ENCODE data around the gene ANO6.
"Not testable (repeated sequence)": the region's sequence is repeated elsewhere in the genome, so short reads cannot be mapped to it uniquely, and the experiment has no call there.

The ANO6 gene

DNA sequence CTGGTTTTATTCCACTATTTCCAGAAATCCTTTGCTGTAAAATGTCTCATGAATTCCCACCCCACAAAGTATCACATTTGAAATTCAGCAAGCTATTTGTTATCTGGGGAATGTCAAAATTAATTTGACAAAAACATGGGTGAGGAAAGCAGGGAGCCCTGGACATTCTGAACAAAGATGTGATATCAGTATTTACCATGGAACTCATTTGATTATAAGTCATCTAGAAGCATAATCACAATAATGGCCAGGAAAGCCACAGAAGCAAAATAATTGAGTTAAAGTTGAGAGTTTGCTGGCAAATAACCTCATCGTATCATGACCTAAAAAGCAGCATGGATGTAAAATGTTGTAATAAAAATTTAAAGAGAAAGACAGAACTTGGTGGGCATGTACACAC lies 96.1 kb downstream of the ANO6 start:
- CTCF ChIA-PET, result no interaction called here
- DNase-seq (ENCODE audit: extremely low spot score), result no peak
- POLR2A ChIA-PET, result no interaction called here
- TF ChIP-seq, protein P1, sequence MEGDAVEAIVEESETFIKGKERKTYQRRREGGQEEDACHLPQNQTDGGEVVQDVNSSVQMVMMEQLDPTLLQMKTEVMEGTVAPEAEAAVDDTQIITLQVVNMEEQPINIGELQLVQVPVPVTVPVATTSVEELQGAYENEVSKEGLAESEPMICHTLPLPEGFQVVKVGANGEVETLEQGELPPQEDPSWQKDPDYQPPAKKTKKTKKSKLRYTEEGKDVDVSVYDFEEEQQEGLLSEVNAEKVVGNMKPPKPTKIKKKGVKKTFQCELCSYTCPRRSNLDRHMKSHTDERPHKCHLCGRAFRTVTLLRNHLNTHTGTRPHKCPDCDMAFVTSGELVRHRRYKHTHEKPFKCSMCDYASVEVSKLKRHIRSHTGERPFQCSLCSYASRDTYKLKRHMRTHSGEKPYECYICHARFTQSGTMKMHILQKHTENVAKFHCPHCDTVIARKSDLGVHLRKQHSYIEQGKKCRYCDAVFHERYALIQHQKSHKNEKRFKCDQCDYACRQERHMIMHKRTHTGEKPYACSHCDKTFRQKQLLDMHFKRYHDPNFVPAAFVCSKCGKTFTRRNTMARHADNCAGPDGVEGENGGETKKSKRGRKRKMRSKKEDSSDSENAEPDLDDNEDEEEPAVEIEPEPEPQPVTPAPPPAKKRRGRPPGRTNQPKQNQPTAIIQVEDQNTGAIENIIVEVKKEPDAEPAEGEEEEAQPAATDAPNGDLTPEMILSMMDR (IDR thresholded peaks at IDR 0.05; ENCODE audit: control extremely low read depth, extremely low read depth, low read depth, missing control alignments), result no peak

DNA sequence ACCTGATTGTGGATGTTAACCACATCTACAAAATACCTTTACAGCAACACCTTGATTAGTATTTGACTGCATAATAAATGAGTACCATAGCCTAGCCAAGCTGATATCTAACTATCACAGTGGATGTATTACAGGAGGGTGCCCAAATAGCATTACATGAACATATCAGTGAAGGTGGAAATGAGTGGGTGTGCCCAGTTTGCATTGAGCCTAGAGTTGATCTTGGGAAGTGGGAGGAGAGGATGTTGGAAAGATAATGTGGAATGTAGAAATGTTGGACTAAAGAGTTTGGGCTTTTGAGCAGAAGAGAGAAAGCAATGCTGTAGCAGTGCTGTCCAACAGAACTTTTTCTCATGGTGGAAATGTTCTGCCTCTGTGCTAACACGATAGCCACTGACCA lies 98.9 kb downstream of the ANO6 start:
- ChIA-PET CTCF (interaction anchor here (0.9 to 2.3 kb wide), 2 partner anchors 9 to 10 kb away, joined by 3 to 10 read pairs; no protein-coding TSS in a partner anchor), POLR2A (no interaction called here)
- TF ChIP-seq, protein P1 (IDR thresholded peaks at IDR 0.05; ENCODE audit: control extremely low read depth, extremely low read depth, low read depth, missing control alignments), result no peak
- DNase-seq (ENCODE audit: extremely low spot score), result no peak

GRCh38 chr12:45315462-45315861 lies 99.6 kb downstream of the ANO6 start:
- DNase-seq (ENCODE audit: extremely low spot score), result no peak
- ChIA-PET CTCF (interaction anchor here (2.3 kb wide), 1 partner anchor 9 kb away, joined by 10 read pairs; no protein-coding TSS in a partner anchor), POLR2A (no interaction called here)
- TF ChIP-seq, protein P1 (IDR thresholded peaks at IDR 0.05; ENCODE audit: control extremely low read depth, extremely low read depth, low read depth, missing control alignments), result no peak

- DNase-seq (ENCODE audit: extremely low spot score); CTCF ChIA-PET; POLR2A ChIA-PET: not testable (repeated sequence)
These were observed 101.4 kb downstream of the ANO6 start for GRCh38 chr12:45317261-45317660.

- TF ChIP-seq, protein P1 (IDR thresholded peaks at IDR 0.05; ENCODE audit: control extremely low read depth, extremely low read depth, low read depth, missing control alignments), result no peak
- ChIA-PET POLR2A (no interaction called here), CTCF (interaction anchor here (1.4 kb wide), 1 partner anchor 13 kb away, joined by 3 read pairs; no protein-coding TSS in a partner anchor)
- DNase-seq (ENCODE audit: extremely low spot score), result no peak
These were observed 106.9 kb downstream of the ANO6 start for GRCh38 chr12:45322810-45323209.

DNA sequence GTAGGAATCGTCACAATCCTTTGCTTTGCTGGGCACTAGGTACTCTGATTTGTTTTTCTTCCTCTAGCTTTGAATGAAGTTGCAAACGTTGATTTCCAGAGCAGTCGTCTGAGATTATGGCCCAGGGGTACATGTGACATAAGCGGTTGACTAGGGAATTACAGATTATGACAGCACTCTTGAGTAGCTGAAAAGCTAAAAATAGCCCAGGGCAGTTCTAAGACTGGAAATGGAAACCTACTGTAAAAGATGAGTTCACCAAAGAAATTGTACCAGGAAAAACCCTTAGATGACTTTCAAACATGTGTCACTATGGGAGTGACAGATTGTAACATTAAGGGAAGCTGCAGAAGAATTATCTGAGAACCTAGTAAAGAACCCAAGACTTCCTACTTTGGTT lies 108.5 kb downstream of the ANO6 start:
- ChIA-PET CTCF (interaction anchor here (1.2 to 2.2 kb wide), 3 partner anchors 9 to 112 kb away, joined by 3 to 10 read pairs (median 4); no protein-coding TSS in a partner anchor), POLR2A (no interaction called here)

GRCh38 chr12:45326358-45326975 lies 110.6 kb downstream of the ANO6 start:
- TF ChIP-seq, protein P1 (IDR thresholded peaks at IDR 0.05; ENCODE audit: control extremely low read depth, extremely low read depth, low read depth, missing control alignments), result no peak
- POLR2A ChIA-PET, result no interaction called here
- CTCF ChIA-PET, result interaction anchor here (1.1 kb wide), 1 partner anchor 69 kb away, joined by 4 read pairs; no protein-coding TSS in a partner anchor
- DNase-seq (ENCODE audit: extremely low spot score), result no peak

More for the DNA sequence above, 108.5 kb downstream of the ANO6 start:
- no peak for DNase-seq (ENCODE audit: extremely low spot score)
- TF ChIP-seq, protein P1 (IDR thresholded peaks at IDR 0.05; ENCODE audit: control extremely low read depth, extremely low read depth, low read depth, missing control alignments), result no peak

Data from GM10248 (cell line).